COR-L47 (cell line): ENCODE measurements around the gene IFNL4.
"Not testable (repeated sequence)": the region's sequence is repeated elsewhere in the genome, so short reads cannot be mapped to it uniquely, and the experiment has no call there.

Experiments
- DNase-seq: peaks from one replicate; lab custom pipeline; 2025; lab: John Stamatoyannopoulos, UW

Gene IFNL4

DNA sequence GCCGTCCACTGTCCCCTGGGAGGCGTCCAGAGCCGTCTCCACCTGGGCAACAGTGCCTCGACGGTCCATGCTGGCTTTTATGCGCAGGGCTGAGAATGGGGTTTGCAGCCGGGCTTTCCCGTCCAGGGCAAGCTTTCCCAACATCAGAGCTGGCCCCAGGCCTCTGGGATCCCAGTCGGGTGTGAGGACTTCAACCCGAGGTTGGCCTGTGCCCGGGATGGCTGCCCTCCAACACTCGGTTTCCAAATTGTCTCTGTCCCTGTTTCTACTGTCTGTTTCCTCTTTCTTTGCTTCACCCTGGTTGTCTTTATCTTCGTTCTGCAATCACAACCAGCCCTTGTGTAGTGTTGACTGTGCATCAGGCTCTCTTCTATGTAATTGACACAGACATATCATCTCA, at the start of gene IFNL4:
Gene IFNL4, minus strand, starts transcription at position 51 of the 400 bp plus-strand sequence.
- no peak for DNase-seq

GRCh38 chr19:39297931-39298634, 49.4 kb upstream of the IFNL4 start:
- no peak for DNase-seq

GRCh38 chr19:39296906-39297305, 48.2 kb upstream of the IFNL4 start:
- no peak for DNase-seq

GRCh38 chr19:39296055-39296645, 47.5 kb upstream of the IFNL4 start, which contains the start of gene IFNL1:
TSS of gene IFNL1 (plus strand) at chr19:39296407. CDS start at chr19:39296422, 15 bp downstream.
- no peak for DNase-seq

- no peak for DNase-seq
Observed at GRCh38 chr19:39293394-39293793, 44.7 kb upstream of the IFNL4 start.

- DNase-seq = no peak
Observed at GRCh38 chr19:39284032-39284431, 35.4 kb upstream of the IFNL4 start.

GRCh38 chr19:39282021-39282420, 33.4 kb upstream of the IFNL4 start:
- no peak for DNase-seq

- no peak for DNase-seq
Observed at GRCh38 chr19:39277598-39277997, 28.9 kb upstream of the IFNL4 start.

GRCh38 chr19:39276740-39277139, 28.1 kb upstream of the IFNL4 start:
- DNase-seq = no peak

GRCh38 chr19:39275578-39275977, 26.9 kb upstream of the IFNL4 start:
- no peak for DNase-seq

GRCh38 chr19:39273859-39274258, 25.2 kb upstream of the IFNL4 start:
- DNase-seq = not testable (repeated sequence)

- no peak for DNase-seq
Observed at GRCh38 chr19:39270036-39270871, 21.6 kb upstream of the IFNL4 start.

DNA sequence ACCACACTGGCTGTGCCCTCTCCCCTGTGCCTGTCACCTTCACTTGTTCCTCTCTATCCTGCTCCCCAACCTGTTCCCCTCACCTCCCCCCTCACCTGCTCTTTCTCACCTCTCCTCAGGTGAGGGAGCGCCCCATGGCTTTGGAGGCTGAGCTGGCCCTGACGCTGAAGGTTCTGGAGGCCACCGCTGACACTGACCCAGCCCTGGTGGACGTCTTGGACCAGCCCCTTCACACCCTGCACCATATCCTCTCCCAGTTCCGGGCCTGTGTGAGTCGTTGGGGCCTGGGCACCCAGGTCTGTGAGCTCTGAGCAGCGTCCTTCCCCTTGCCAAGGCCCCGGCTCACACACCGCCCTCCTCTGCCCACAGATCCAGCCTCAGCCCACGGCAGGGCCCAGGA, 20.7 kb upstream of the IFNL4 start:
- DNase-seq = not testable (repeated sequence)

DNA sequence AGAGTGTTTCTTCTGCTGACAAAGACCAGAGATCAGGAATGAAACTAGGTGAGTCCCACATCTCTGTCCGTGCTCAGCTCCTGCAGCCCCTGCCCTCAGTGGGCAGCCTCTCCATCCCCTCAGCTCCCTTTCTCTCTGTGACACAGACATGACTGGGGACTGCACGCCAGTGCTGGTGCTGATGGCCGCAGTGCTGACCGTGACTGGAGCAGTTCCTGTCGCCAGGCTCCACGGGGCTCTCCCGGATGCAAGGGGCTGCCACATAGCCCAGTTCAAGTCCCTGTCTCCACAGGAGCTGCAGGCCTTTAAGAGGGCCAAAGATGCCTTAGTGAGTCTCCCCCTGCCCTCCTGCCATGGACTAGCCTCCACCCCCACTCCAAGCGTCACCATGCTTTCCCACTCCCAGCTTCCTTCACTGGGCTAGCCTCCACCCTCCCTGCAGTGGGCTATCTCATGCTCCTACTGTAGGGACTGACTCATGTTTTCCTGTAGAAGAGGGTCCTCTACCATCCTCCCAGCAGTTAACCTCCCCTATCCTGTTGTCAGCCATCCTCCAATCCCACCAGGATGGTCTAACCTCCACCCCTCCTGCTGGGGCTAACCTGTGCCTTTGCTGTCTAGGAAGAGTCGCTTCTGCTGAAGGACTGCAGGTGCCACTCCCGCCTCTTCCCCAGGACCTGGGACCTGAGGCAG, 20.0 kb upstream of the IFNL4 start:
- DNase-seq = not testable (repeated sequence)

DNA sequence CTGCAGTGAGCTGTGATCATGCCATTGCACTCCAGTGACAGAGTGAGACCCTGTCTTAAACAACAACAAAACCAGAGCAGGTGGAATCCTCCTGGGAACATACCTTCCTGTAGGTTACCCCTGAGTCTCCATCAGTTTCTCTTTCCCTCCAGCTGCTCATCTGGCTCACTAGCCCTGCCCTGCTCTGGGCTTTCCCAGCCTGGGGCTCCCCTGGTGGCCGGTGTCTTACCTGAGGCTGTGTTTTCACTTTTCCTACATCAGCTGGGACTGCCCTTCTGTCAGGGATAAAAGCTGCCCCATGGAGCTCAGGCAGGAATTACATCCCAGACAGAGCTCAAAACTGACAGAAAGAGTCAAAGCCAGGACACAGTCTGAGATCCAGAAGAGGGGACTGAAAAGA, 19.4 kb upstream of the IFNL4 start, which contains the start of gene IFNL2:
Gene IFNL2, plus strand, starts transcription at position 312 of the 400 bp plus-strand sequence. CDS start 173 bp downstream, outside the sequence.
- not testable (repeated sequence) for DNase-seq

DNA sequence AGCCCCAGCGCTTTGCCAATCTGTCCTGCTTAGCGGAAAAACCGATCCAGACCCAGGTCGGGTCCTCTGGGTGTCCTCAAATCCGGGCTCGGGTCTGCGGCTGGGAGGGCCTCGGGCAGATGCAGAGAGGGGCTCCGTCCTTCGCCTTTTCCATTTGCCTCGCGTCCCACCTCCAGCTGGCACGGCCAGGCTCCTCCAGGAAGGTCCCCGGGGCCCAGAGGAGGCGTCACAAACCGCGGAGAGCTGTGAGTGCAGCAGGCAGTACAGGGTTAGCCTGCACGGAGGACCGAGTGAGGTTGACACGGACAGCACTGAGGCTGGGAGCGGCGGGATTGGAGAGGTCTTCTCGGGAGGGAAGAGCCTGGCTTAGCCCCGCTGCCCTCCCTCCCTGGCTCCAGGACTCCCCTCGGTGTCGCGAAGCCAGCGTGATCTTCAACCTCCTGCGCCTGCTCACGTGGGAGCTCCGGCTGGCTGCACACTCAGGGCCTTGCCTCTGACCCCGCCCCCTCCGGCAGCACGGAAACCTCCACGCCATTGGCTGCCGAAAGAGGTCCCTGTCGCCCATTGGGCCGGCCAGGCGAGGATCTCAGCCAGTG, 16.8 kb upstream of the IFNL4 start:
- no peak for DNase-seq

GRCh38 chr19:39264306-39265290, 15.9 kb upstream of the IFNL4 start:
- no peak for DNase-seq

GRCh38 chr19:39263912-39264305, 15.3 kb upstream of the IFNL4 start:
- DNase-seq = no peak

GRCh38 chr19:39262496-39262895, 13.8 kb upstream of the IFNL4 start:
- DNase-seq = no peak

- DNase-seq = no peak
Observed at GRCh38 chr19:39261704-39262103, 13.0 kb upstream of the IFNL4 start.
